ENCODE measurements around the gene DRAXIN.

The DRAXIN gene

GRCh38 chr1:11766429-11766776 lies 74.9 kb downstream of the DRAXIN start:
- no peak for DNase-seq

- no peak for DNase-seq
These were observed 76.6 kb downstream of the DRAXIN start for GRCh38 chr1:11767922-11768704.

GRCh38 chr1:11768821-11769220 lies 77.3 kb downstream of the DRAXIN start:
- no peak for DNase-seq

- DNase-seq: no peak
These were observed 77.8 kb downstream of the DRAXIN start for GRCh38 chr1:11769274-11769673.

GRCh38 chr1:11770011-11770410 lies 78.5 kb downstream of the DRAXIN start:
- DNase-seq: no peak

- no peak for DNase-seq
These were observed 80.1 kb downstream of the DRAXIN start for GRCh38 chr1:11771481-11772043.

- no peak for DNase-seq
These were observed 80.9 kb downstream of the DRAXIN start for GRCh38 chr1:11772458-11772857.

GRCh38 chr1:11774753-11775152 lies 83.2 kb downstream of the DRAXIN start:
- DNase-seq: no peak
